HG03135 (cell line): ENCODE results near the gene DYNLT2B.
"Not testable (repeated sequence)": the region's sequence is repeated elsewhere in the genome, so short reads cannot be mapped to it uniquely, and the experiment has no call there.

Source experiments
- ATAC-seq: cut with Tn5 transposase; IDR thresholded peaks from one replicate; pipeline ENCODE4 v1.9.1; 2021; ENCODE audit warnings: mild to moderate bottlenecking, moderate library complexity; ENCODE audit not compliant: unreplicated experiment

DYNLT2B gene

DNA sequence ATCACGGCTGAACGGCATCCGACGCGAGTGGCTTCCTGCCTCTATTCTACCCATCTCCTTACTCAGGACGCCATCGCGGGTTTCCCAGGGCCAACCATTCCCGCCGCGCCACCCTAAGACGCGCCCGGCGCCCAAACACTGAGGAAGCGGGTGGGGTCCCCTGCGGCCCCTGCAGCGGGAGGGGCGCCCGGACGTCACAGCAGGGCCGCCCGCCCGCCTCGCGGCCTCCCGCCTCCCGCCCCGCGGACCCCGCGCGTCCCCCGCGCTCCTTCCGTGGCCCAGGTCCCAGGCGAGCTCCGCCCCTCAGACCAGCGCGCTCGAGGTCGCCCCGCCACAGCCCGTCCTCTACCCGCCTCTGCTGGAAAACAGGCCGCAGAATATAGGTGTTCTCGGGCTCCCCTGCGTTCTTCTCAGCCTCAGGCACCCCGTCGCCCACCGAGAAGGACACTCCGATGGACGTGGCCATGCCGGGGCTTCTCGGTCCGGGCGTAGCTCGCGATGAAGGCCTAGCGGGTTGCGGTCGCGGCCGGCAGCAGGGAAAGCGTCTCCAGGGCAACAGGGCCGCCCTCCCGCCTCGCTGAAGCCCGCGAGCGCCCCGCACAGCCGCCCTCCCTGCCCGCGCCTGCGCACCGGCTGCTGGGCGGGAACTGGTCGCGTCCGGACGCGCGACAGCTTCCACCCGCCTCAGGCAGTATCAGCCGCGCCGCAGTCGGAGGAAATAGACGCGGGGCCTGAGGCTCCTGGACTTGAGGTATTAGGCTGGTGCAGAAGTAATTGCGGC, at the start of gene DYNLT2B:
Gene DYNLT2B (minus strand): TSS at position 554 of the 781 bp plus-strand sequence. CDS start 88 bp downstream, at position 466.
- ATAC-seq = peak; percentile 75

DNA sequence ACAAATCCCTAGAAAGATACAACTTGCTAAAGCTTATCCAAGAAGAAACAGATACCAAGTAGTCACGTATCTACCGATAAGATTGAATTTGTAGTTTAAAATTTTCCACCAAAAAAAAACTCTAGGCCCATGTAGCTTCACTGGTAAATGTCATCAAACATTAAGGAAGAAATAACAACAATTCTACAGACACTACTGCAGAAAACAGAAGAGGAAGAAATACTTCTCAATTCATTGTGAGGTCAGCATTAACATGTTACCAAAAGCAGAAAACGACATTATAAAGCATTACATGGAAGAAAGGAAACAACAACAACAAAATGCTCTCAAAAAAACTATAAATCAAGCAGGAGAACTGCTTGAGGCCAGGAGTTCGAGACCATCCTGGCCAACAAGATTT, 47.7 kb upstream of the DYNLT2B start:
- ATAC-seq = no peak

DNA sequence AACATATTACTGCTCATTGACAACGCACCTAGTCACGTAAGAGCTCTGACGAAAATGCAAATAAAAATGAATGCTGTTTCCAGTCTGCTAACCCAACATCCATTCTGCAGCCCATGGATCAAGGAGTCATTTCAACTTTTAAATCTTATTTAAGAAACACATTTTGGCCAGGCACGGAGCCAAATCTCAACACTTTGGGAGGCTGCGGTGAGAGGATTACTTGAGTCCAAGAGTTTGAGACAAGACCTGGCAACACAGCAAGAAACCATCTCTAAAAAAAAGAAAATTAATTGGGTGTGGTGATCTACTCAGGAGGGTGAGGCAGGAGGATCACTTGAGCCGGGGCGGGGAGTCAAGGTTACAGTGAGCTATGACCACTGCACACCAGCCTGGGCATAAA, 42.5 kb upstream of the DYNLT2B start:
- ATAC-seq = no peak

DNA sequence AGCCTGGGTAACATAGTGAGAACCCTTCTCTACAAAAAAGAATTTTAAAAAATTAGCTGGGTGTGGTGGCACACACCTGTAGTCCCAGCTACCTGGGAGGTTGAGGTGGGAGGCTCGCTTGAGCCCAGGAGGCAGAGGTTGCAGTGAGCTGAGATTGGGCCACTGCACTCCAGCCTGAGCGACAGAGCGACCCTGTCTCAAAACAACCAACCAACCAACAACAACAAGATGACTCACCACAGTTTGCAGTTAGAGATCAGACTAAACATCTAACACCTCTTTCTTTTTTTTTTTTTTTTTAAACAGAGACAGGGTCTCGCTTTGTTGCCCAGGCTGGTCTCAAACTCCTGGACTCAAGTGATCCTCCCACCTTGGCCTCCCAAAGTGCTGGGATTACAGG, 40.5 kb upstream of the DYNLT2B start:
- not testable (repeated sequence) for ATAC-seq

DNA sequence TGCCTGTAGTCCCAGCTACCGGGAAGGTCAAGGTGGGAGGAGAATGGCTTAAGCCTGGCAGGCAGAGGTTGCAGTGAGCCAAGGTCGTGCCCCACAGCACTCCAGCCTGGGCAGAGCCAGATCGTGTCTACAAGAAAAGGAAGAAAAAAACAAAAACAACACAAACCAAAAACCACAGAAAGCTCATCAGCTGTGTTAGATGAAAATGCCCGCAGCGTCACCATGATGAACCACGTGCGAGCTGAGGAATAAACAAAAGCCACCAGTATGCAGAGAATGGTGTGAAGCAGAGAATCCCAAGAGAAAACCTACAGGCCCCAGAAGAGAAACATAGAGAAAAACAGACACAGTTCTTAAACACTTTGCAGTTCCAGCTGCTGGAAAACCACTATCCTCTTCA, 39.9 kb upstream of the DYNLT2B start:
- no peak for ATAC-seq

DNA sequence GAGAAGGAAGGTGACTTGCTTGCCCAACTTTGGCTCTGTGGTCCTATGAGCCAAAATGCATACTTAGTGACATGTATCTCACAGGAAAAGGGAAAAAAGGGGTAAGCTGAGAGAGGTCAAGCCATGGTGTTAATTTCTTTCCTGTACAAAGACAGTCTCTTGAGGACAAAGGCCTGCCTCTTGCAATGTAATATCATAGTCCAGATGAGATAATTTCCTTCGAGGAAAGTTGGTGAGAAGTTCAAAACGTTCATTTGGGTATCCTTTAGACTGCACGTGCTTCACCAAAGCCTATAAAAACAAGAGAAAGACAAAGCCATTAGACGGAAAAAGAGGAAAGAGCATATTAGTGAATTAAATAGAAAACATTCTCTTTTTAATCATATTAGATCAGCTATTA, 38.5 kb upstream of the DYNLT2B start:
- no peak for ATAC-seq

DNA sequence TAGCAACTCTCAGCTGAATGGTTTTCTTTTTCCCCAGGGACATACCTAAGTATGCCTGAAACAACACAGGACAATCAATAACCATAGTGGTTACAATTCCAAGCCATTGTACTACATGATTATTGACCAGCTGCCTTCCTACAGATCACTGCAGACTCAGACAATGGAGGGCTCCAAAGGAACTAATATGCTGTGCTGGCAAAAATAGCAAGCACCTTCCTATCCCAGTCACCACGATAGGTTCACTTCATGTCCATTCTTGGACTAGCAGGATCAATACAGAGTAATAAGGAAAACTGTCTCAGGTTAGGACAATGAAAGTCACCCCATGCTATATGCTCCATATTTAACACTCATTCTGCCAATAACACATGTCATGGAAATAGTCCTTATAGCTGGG, 37.6 kb upstream of the DYNLT2B start:
- ATAC-seq = no peak

DNA sequence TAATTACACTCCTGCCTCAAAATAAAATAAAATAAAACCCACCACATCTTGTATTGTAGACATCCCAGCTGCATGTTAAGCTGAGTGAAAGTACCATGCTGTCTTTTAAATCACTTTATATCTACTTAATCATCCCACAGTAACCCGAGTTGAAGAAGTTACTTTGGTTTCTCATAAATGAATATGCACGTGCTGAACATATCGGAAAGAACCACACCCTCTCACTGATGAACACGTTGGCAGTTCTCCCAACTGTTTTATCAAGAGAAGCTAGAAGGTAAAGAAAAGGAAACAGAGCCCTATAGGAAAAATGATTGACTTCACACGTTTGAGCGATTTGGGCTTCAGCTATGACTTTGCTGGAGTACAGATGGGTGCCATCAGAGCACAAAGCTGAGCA, 36.1 kb upstream of the DYNLT2B start:
- no peak for ATAC-seq

DNA sequence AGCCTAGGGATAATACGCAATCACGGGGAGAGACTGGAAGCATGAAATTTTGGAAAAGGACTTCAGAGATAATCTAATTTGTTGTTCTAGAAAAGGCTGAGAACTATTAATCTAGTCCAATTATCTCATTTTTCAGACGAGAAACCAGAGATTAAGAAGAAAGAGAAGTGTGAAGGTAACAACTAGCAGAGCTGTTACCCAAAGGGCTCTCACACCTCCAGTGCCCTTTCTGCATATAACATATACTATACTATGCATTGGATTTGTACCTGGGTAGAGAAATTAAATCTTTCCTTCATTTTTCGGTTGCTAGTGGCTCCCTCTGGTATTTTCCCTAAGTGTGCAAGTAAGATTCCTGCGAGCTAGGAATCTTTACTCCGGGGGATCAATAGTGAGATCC, 33.5 kb upstream of the DYNLT2B start:
- no peak for ATAC-seq

DNA sequence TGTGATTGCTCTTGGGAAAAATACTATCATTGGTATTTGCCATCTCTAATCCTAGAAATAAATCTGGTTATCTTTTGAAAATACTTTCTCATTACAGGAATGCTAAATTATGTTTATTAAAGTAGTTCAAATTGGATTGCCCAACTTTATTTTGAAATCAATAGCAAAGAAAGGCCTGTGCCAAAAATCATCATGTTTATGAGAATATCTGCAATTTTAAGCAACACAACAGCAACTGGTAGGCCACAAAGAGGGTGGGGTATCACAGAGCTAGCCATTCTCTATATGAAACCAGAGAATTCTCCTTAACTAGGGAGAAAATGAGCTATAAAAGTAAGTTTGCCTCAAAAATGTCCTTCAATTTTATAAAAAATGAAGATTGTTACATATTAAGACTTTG, 32.0 kb upstream of the DYNLT2B start:
- ATAC-seq = no peak

DNA sequence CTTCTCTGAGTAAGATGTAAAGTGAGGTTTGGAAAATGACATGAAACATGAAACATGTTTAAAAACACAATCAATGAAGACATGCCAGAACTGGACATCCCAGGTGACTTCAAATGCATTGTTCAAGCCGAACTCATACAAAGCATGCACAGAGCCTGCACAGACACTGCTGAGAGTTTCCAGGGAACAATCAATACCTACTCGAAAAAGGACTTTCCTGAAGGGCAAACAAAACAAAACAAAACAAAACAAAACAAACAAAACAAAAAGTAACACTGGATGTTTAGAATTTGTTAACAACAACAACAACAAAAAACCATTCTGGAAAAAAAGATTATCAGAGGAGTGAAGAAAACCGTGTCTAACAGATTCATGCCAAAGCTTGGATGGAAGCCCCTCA, 30.7 kb upstream of the DYNLT2B start:
- no peak for ATAC-seq

DNA sequence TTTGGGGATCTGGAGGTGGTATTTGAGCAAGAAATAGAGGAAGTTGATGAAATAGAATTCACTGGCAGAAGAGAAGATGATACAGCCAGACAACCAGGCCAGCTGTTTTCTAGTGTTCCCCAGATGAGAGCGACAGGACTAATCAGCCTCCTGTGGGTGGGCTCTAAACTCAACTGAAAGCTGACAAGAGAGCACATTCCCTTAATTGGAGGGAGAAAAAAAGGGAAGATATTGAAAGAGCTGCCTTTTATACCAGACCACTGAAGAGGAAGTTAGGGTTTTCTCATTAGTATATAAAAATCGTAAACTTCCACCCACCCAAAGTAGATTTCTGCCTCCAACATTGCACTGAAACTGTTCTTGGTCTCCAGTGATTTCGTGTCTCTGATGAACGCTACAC, 26.6 kb upstream of the DYNLT2B start:
- ATAC-seq = no peak

DNA sequence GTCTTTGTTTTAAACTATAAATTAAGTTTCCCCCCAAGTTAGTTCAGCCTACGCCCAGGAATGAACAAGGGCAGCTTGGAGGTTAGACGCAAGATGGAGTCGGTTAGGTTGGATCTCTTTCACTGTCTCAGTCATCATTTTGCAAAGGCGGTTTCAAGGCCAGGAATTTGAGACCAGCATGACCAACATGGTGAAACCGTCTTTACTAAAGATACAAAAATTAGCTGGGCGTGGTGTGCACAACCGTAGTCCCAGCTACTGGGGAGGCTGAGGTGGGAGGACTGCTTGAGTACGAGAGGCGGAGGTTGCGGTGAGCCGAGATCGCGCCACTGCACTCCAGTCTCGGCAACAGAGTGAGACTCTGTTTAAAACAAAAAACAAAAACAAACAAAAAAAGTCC, 25.9 kb upstream of the DYNLT2B start:
- not testable (repeated sequence) for ATAC-seq

DNA sequence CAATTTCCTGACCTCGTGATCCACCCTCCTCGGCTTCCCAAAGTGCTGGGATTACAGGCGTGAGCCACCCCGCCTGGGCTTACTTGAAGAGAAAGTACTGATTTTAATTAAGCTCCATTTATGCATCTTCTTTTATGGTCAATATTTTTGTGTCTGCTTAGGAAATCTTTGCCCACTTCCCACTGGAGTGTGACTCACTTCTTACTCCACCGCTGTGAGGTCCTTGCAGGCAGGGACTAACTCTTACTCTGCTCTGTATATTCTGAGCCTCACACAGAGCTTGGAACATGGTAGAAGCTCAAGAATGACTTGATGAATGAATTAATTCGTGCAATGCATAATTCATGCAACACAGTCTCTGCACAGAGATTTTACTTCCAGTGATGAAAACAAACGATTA, 23.1 kb upstream of the DYNLT2B start:
- no peak for ATAC-seq

DNA sequence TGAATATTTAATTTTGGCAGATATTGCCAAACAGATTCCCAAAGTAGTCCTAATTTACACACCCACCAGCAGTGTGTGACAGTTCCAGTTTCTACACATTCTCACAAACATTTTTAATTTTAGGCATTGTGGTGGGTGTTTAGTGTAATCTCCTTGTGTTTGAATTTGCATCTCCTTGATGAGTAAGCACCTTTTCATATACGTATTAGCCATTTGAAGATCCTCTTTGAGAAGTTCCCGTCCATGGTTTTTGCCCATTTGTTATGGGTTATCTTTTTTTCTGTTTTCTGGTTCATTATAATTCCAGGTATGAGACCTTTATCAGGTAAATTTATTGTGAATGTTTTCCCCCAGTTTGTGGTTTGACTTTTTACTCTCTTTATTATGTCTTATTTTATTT, 22.4 kb upstream of the DYNLT2B start:
- no peak for ATAC-seq

DNA sequence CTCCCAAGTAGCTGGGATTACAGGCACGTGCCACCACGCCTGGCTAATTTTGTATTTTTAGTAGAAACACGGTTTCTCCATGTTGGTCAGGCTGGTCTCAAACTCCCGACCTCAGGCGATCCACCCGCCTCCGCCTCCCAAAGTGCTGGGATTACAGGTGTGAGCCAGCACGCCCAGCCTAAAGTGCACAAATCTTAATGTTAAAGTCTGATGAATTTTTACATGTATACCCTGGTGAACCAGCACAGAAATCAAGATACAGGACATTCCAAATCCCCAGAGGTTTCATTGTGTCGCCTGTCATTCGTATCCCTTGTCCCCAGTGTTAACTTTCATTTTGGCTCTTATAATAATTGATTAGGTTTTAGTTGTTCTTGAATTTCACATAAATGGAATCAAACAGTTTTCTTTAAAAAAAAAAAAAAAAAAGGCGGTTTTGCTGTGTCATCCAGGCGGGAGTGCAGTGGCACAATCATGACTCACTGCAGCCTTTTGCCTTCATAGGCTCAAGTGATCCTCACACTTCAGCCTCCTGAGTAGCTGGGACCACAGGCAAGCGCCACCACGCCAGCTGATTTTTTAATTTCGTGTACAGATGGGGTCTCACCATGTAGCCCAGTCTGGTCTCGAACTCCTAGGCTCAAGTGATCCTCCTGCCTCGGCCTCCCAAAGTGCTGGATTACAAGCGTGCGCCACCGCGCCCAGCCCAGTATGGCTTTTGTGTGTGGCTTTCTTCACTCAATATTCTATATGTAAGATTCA, 21.6 kb upstream of the DYNLT2B start:
- ATAC-seq = no peak

DNA sequence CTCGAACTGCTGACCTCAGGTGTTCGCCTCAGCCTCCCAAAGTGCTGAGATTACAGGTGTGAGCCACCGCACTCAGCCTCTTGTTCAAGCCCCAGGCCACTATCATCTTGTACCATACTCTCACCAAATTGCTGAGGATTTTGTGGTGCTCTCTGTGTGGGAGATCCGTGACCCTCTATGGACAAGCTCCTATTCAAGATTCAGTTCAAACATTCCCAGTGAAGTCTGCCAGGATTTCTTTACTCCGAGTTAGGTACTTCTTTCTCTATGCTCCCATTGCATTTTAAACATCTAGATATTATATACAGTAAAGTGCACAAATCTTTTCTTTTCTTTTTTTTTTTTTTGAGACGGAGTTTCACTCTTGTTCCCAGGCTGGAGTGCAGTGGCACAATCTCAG, 21.0 kb upstream of the DYNLT2B start:
- no peak for ATAC-seq

DNA sequence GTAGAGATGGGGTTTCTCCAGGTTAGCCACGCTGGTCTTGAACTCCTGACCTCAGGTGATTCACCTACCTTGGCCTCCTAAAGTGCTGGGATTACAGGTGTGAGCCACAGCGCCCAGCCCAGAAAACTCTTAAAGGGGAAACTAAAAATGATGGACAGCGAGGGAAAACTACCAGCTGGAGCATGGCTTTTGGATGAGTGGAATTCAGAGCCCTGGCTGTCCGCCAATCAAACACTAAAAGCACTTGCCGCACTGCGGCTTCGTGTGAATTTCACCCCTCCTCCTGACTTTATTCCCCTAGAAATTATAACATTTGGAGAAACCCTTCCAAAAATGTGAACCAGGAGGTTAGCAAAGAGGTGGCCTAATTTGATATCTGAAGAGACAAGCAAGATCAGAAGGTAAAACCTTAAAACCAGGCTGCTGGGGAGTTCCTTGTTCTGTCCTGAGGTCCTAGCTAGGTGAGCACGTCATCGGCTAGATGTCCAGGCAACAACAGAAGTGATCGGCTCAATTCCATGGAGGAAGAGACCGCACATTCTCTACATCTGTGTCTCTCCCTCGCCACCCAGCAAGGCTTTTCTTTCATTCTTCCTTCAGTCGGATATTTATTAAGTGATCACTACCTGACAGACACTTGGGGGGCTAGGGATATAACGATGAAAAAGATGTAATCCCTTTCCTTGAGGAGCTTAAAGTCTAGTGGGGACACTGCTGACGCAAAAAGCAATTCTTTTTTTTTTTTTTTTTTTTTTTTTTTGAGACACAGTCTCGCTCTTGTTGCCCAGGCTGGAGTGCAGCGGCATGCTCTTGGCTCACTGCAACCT, 18.5 kb upstream of the DYNLT2B start:
- no peak for ATAC-seq

DNA sequence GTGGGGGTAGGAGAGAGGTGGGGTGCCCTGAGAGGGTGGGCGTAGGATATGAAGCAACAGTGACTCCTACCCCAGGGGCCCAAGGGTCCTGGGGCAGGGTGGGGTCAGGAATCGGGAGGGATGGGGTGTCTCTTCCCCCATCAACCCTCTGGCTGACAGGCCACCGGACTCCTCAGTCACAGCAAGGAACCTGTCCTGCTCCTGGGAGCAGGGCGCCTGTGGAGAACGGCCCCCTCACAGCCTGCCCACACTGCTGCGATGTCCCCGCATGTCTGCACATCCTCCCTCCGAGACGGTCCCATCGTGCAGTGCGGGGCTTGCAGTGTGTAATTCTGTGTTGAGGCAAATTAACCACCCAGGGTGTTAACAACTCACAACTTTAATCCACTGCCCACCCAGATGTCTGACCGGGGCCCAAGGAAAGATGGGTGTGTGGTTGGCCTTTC, 17.5 kb upstream of the DYNLT2B start:
- ATAC-seq = no peak

DNA sequence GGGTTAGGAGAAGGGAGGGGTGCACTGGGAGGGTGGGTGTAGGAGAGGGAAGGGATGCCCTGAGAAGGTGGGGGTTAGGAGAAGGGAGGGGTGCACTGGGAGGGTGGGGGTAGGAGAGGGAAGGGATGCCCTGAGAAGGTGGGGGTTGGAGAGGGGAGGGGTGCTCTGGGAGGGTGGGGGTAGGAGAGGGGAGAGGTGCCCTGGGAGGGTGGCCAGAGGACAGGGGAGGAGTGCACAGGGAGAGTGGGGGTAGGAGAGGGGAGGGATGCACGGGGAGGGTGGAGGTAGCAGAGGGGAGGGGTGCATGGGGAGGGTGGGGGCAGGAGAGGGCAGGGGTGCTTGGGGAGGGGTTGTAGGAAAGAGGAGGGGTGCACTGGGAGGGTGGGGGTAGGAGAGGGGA, 16.9 kb upstream of the DYNLT2B start:
- no peak for ATAC-seq

DNA sequence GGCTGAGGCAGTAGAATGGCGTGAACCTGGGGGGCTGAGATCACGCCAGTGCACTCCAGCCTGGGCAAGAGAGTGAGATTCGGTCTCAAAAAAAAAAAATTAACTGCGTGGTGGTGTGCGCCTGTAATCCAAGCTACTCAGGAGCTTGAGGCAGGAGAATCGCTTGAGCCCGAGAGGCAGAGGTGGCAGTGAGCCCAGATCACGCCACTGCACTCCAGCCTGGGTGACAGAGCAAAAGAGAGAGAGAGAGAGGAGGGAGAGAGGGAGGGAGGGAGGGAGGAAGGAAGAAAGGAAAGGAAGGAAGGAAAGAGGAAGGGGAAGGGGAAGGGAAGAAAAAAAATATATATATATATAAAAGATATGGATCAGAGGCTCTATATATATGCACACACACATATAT, 14.1 kb upstream of the DYNLT2B start:
- ATAC-seq = no peak
